SJSA1 (cell line): ENCODE results near the gene OST4. TPM values are rescaled to one million over a fixed set of nuclear protein-coding genes. Genes with fewer than 3 reads are reported as not detected.

Experiments
- DNase-seq, 2 experiments: peaks; one replicate each; pipeline ENCODE4 v3.0.0-alpha.2; 2015 to 2020; ENCODE audit warnings: low spot score in 2 of 2, low read depth in 1 of 2
- H3K27ac ChIP-seq: fragments of 250-450 bp; sonication (Bioruptor Pico); 2 replicates; pipeline ENCODE4 v1.5.1; 2020; ENCODE audit warnings: mild to moderate bottlenecking, moderate library complexity
- H3K27me3 ChIP-seq: fragments of 250-450 bp; sonication (Bioruptor Pico); replicated peaks from 2 replicates; pipeline ENCODE4 v1.5.1; 2020; ENCODE audit warnings: mild to moderate bottlenecking, moderate library complexity
- H3K36me3 ChIP-seq: fragments of 250-450 bp; sonication (Bioruptor Pico); 2 replicates; pipeline ENCODE4 v1.5.1; 2020; ENCODE audit warnings: mild to moderate bottlenecking
- H3K4me1 ChIP-seq: fragments of 250-450 bp; sonication (Bioruptor Pico); replicated peaks from 2 replicates; pipeline ENCODE4 v1.6.1; 2021; ENCODE audit warnings: mild to moderate bottlenecking
- H3K4me3 ChIP-seq: fragments of 250-450 bp; sonication (Bioruptor Pico); 2 replicates; pipeline ENCODE4 v1.5.1; 2020; ENCODE audit warnings: mild to moderate bottlenecking
- H3K9me3 ChIP-seq: fragments of 250-450 bp; sonication (Bioruptor Pico); replicated peaks from 2 replicates; pipeline ENCODE4 v1.5.1; 2020; ENCODE audit warnings: mild to moderate bottlenecking
- total RNA-seq: library from RNA; depleted of rRNA; stranded (reverse); fragments of >200 nt; shearing (Covaris generic); gene quantifications from 2 replicates; pipeline ENCODE4 v1.2.3, GENCODE V29; 2014

The OST4 gene
- total RNA-seq, 1 experiment from 2014 or later: 322 TPM

DNA sequence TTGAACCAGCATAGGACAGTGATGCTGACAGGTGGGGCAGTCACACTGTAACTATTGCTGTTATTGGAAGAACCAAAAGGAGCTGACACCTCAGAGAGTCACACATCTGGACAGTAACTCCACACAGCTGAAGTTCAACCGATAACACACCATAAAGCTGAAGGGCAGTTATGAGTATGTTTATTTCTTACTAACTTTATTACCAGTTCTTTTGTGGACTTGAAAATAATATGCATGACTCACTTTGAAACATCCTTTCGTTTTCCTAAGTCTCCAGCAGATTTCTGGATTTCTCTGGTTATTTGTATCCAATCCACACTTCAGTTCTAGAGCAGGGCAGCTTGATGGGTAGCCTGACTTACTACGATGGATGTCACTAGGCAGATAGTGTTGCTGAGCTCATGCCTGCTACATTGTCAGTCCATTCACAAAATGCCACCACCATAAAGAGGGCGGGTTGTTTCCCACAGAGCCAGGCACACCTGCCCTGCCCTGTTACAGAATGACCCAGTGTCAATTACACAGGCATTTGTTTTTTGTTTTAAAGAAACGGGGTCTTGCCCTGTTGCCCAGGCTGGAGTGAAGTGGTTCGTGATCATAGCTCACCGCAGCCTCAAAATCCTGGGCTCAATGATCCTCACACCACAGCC is 28.3 kb downstream of the OST4 start:
- H3K27ac ChIP-seq: peak overlapping the region; percentile 60
- no peak overlapping the region for H3K4me3 ChIP-seq
- H3K4me1 ChIP-seq: peaks cover 48% of the 10 kb centered on the region
- H3K27me3 ChIP-seq: no peaks in the 10 kb centered on the region
- no peaks in the 10 kb centered on the region for H3K9me3 ChIP-seq
- peaks cover 50% of the 10 kb centered on the region for H3K36me3 ChIP-seq
- DNase-seq: peak in 1 of 2 experiments; percentile 72

DNA sequence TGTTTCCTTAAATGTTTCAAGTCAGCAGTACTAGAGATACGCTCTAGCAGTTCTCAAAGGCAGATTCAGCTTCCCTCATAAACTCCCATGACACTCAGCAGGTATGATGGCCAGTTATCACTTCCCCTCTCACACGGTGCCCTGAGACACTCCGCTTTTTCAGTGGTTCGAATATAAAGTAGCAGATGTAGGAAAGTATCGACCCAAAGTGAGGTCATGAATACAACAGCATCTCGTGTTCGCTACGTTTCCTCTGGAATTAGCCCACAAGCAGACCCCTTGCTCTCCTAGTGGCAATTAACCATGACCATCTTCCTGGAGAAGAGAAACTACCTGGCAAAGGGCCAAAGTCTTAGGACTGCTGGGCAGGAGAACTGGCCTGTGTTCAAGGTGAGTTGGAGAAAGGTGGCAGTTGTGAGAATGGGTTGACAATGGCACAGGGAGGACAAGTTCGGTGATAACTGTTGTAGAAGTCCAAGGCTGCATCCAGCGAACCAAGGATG is 29.2 kb downstream of the OST4 start:
- Histone ChIP-seq H3K36me3 (peaks cover 59% of the 10 kb centered on the region), H3K27ac (peak overlapping the region; percentile 60), H3K4me3 (no peak overlapping the region), H3K27me3 (no peaks in the 10 kb centered on the region), H3K4me1 (peaks cover 48% of the 10 kb centered on the region), H3K9me3 (no peaks in the 10 kb centered on the region)
- no peak for DNase-seq

DNA sequence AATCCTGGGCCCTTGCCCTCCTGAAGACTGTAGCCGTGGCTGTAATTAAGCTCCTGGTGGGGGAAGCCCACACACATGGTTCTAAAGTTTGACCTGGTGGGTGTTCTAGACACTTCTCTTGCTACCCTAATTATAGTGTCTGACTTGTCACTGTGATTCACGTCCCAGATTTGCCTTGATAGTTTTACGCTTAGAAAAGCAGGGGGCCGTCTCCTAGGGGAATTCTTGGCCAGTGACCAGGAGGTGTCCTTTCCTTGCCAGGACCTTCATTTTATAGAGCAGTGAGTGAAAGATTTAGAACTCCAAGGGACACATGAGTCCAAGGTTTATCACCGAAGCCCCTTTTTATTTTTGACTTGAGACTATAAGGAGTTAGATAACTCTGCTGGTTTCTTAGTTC is 29.7 kb downstream of the OST4 start:
- H3K9me3 ChIP-seq: no peaks in the 10 kb centered on the region
- peaks cover 64% of the 10 kb centered on the region for H3K36me3 ChIP-seq
- no peaks in the 10 kb centered on the region for H3K27me3 ChIP-seq
- peak overlapping the region; percentile 60 for H3K27ac ChIP-seq
- peaks cover 48% of the 10 kb centered on the region for H3K4me1 ChIP-seq
- H3K4me3 ChIP-seq: no peak overlapping the region
- peak; percentile 89 to 90 for DNase-seq

GRCh38 chr2:27040282-27040681 is 31.2 kb downstream of the OST4 start:
- Histone ChIP-seq H3K4me3 (no peak overlapping the region), H3K9me3 (no peaks in the 10 kb centered on the region), H3K27me3 (no peaks in the 10 kb centered on the region), H3K27ac (peak overlapping the region; percentile 60; the same call in 1 of the 2 replicates), H3K4me1 (peaks cover 48% of the 10 kb centered on the region), H3K36me3 (peaks cover 76% of the 10 kb centered on the region)
- no peak for DNase-seq

DNA sequence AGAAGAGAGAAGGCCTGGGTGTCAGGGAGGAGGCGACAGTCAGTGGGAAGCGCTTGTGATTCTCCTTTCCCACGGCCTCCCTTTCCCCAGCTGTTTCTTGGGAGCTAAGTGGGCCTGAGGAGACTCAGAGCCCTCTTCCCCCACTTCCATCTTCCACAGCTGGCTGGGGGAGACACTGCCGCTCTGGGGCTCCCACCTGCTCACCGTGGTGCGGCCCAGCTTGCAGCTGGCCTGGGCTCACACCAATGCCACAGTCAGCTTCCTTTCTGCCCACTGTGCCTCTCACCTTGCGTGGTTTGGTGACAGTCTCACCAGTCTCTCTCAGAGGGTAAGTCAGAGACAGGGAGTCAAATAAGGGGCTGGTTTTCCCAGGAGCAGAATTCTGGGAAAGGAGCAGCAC is 31.6 kb downstream of the OST4 start:
- H3K4me1 ChIP-seq: peaks cover 48% of the 10 kb centered on the region
- H3K9me3 ChIP-seq: no peaks in the 10 kb centered on the region
- H3K27ac ChIP-seq: no peak overlapping the region
- no peak overlapping the region for H3K4me3 ChIP-seq
- peaks cover 78% of the 10 kb centered on the region for H3K36me3 ChIP-seq
- DNase-seq: no peak
- no peaks in the 10 kb centered on the region for H3K27me3 ChIP-seq

DNA sequence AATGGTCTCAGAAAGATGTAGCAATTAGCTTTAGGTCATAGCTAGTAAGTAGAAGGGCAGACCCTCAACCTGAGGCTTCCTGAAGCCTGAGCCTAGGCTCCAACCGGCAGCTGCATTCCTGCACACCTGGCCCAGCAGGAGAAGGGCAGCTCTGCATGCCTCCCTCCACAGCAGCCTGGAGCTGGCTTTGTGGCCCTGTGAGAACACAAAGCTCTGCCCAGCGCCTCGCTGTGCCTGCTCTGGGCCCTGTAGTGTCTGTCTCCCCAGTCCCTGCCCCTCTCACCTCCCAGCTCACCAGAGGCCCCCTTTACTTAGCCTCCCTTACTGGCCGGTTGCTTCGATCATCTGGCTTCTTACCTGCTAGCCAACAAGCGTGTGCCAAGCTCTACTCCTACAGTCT is 32.0 kb downstream of the OST4 start:
- H3K36me3 ChIP-seq: peaks cover 83% of the 10 kb centered on the region
- H3K9me3 ChIP-seq: no peaks in the 10 kb centered on the region
- no peak overlapping the region for H3K4me3 ChIP-seq
- H3K4me1 ChIP-seq: peaks cover 48% of the 10 kb centered on the region
- no peak overlapping the region for H3K27ac ChIP-seq
- no peak for DNase-seq
- H3K27me3 ChIP-seq: no peaks in the 10 kb centered on the region

DNA sequence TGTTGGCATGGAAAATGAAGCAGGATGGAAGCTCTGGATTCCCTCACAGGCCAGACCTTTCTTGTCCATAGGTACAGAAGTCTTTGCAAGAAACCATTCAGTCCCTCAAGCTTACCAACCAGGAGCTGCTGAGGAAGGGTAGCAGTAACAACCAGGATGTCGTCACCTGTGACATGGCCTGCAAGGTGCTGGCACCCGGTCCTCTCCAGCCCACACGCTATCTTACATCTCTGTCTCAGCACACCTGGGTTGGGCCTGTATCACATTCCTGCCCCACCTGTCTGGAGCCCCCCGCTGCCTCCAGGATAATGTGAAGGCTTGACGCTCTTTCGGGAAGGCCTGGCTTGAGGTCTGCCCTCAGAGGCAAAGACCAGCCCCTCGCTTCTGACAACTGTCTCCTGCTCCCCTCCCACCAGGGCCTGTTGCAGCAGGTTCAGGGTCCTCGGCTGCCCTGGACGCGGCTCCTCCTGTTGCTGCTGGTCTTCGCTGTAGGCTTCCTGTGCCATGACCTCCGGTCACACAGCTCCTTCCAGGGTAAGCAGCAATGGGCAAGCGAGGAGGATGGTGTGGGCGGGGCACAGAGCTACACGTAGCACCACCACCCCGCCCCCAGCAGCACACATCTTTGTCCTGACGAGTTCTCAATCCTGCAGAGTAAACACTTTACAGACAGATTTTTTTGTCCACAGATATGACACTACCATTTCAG is 32.7 kb downstream of the OST4 start:
- H3K27me3 ChIP-seq: no peaks in the 10 kb centered on the region
- H3K36me3 ChIP-seq: peaks cover 86% of the 10 kb centered on the region
- no peak overlapping the region for H3K4me3 ChIP-seq
- no peak for DNase-seq
- H3K4me1 ChIP-seq: peaks cover 51% of the 10 kb centered on the region
- H3K9me3 ChIP-seq: no peaks in the 10 kb centered on the region
- no peak overlapping the region for H3K27ac ChIP-seq

DNA sequence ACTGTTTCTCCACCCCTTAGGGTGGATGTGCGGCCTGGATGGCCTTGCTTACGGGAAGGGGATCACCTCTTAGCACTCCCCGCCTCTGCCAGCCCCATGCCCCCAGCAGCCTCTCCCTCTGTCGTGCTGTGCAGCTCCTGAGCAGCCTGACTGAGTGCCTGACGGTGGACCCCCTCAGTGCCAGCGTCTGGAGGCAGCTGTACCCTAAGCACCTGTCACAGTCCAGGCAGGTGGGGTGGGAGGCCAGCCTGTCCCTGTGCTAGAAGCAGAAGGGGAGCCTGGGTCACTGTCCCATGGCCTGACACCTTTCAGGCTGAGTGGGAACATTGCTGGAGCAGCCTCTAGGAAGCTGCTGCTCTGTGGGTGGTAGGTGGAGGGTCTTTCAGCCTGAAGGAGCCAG is 33.4 kb downstream of the OST4 start:
- H3K36me3 ChIP-seq: peaks cover 91% of the 10 kb centered on the region
- H3K4me1 ChIP-seq: peaks cover 44% of the 10 kb centered on the region
- H3K27me3 ChIP-seq: no peaks in the 10 kb centered on the region
- no peak overlapping the region for H3K4me3 ChIP-seq
- no peak overlapping the region for H3K27ac ChIP-seq
- no peaks in the 10 kb centered on the region for H3K9me3 ChIP-seq
- no peak for DNase-seq

DNA sequence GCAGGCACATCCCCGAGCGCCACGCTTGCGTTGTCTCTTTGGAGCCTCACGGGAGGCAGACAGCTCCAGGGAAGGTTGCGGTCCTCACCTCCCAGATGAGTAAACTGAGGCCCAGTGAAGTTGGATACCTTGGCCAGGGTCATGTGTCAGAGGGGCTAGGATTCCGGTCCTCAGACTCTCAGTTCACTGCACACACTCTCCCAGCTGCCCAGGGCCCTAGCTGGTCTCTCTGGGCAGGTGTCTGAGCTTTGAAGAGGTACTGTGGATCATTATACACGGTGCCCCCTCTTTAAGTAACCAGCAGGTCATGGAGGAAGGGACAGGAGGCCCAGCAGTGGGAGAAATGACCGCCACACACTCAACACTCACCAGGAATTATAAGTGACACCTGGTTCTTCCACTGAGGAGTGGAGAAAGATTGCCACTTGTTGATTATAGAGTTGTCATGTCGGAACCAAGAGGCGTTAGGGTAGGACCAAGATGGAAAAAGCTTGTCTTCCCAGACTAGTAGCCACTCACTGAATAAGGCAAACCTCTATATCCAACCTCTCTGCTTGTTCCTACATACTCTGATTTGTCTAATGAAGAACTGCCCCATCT is 38.1 kb downstream of the OST4 start:
- Histone ChIP-seq H3K27me3 (no peaks in the 10 kb centered on the region), H3K27ac (peak overlapping the region; percentile 80), H3K4me1 (peaks cover 10% of the 10 kb centered on the region), H3K36me3 (peaks cover 60% of the 10 kb centered on the region), H3K4me3 (peak overlapping the region; percentile 93), H3K9me3 (no peaks in the 10 kb centered on the region)
- no peak for DNase-seq

DNA sequence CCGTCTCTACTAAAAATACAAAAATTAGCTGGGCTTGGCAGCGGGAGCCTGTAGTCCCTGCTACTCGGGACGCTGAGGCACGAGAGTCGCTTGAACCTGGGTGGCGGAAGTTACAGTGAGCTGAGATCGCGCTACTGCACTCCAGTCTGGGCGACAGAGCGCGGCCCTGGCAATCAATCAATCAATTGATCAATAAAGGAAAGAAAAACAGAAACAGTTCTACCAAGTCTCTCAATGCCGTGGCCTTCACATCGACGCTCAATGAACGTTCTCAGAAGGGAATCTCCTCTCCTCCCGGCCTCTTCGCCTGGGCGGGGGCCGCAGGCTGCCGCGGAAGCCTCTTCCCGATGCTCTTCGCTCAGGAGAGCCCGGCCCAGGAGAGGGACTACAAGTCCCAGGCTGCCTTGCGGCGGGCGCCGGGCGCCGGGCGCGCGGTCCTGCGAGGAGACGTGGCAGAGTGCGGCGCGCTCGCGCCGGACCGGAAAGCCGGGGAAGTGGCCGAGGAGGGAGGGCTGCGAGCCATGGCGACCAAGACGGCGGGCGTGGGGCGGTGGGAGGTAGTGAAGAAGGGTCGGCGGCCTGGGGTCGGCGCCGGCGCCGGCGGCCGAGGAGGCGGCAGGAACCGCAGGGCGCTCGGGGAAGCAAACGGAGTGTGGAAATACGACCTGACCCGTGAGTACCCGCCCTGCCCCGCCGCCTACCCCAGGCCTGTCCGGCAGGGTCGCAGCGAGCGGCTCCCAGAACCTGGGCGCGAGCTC is 38.8 kb downstream of the OST4 start, which contains the start of gene TMEM214:
TSS of gene TMEM214 (plus strand) at position 471 of the 758 bp plus-strand sequence. CDS start at position 522, 51 bp downstream.
- no peaks in the 10 kb centered on the region for H3K27me3 ChIP-seq
- H3K36me3 ChIP-seq: peaks cover 54% of the 10 kb centered on the region
- peak; percentile 90 to 91 for DNase-seq
- peak within 1 kb of the TSS; percentile 93 for H3K4me3 ChIP-seq
- H3K9me3 ChIP-seq: no peaks in the 10 kb centered on the region
- H3K4me1 ChIP-seq: peaks cover 10% of the 10 kb centered on the region
- peak within 1 kb of the TSS; percentile 80 for H3K27ac ChIP-seq

GRCh38 chr2:27029051-27029450 is 42.4 kb downstream of the OST4 start:
- no peak for DNase-seq
- Histone ChIP-seq H3K27ac (no peak overlapping the region), H3K4me3 (no peak overlapping the region), H3K4me1 (peaks cover 7% of the 10 kb centered on the region), H3K9me3 (no peaks in the 10 kb centered on the region), H3K27me3 (no peaks in the 10 kb centered on the region), H3K36me3 (peaks cover 35% of the 10 kb centered on the region)

DNA sequence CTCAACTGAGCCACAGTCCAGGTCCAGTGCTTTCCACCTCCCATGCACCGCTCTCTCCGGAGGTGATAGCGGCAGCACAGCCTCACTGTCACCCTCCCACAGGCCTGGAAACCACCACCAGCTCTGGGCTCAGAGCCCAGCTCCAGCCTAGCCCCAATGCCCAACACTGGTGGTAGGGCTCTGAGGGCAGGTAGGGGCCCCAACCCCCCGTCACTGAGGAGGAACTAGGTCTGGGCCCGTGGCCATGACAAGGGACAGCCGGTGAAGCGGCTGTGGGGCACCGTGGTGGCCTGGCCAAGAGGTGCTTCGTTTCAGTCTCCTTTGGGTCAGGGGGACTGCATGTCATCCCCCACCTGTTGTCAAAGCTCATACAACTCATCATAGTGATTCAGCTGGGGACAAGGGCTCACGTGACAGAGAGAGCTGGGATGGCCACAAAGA is 44.2 kb downstream of the OST4 start:
- H3K27ac ChIP-seq: no peak overlapping the region

More for the DNA sequence above, 44.2 kb downstream of the OST4 start:
- no peaks in the 10 kb centered on the region for H3K27me3 ChIP-seq
- DNase-seq: no peak
- no peaks in the 10 kb centered on the region for H3K9me3 ChIP-seq
- peaks cover 27% of the 10 kb centered on the region for H3K36me3 ChIP-seq
- H3K4me3 ChIP-seq: no peak overlapping the region
- H3K4me1 ChIP-seq: peaks cover 4% of the 10 kb centered on the region; the same call in 1 of the 2 replicates
